HG03575 (cell line): ENCODE data around the gene GNMT.
"Not testable (repeated sequence)": the region's sequence is repeated elsewhere in the genome, so short reads cannot be mapped to it uniquely, and the experiment has no call there.

ENCODE experiments used
- ATAC-seq: cut with Tn5 transposase; IDR thresholded peaks from one replicate; pipeline ENCODE4 v1.9.1; 2021; ENCODE audit not compliant: unreplicated experiment, insufficient number of reproducible peaks, low FRiP score; ENCODE audit errors: extremely low read depth

GNMT gene

GRCh38 chr6:42939810-42940167, 20.8 kb upstream of the GNMT start:
- no peak for ATAC-seq

- no peak for ATAC-seq
Observed at GRCh38 chr6:42940493-42941045, 20.0 kb upstream of the GNMT start.

- not testable (repeated sequence) for ATAC-seq
Observed at GRCh38 chr6:42941356-42941755, 19.2 kb upstream of the GNMT start.

- ATAC-seq = no peak
Observed at GRCh38 chr6:42942444-42942843, 18.1 kb upstream of the GNMT start.

- ATAC-seq = no peak
Observed at GRCh38 chr6:42947950-42948349, 12.6 kb upstream of the GNMT start.

GRCh38 chr6:42952389-42952788, 8.2 kb upstream of the GNMT start:
- no peak for ATAC-seq

- not testable (repeated sequence) for ATAC-seq
Observed at GRCh38 chr6:42954405-42954804, 6.1 kb upstream of the GNMT start.

GRCh38 chr6:42958125-42958524, 2.4 kb upstream of the GNMT start:
- ATAC-seq = no peak

- ATAC-seq = no peak
Observed at GRCh38 chr6:42959917-42960242, 674 bp upstream of the GNMT start.

- ATAC-seq = no peak
Observed at GRCh38 chr6:42961020-42961470, 491 bp downstream of the GNMT start.

GRCh38 chr6:42962096-42962495, 1.5 kb downstream of the GNMT start:
- no peak for ATAC-seq

- no peak for ATAC-seq
Observed at GRCh38 chr6:42962502-42963178, 2.1 kb downstream of the GNMT start.

- no peak for ATAC-seq
Observed at GRCh38 chr6:42963179-42963854, 2.8 kb downstream of the GNMT start.

GRCh38 chr6:42963855-42964605, 3.5 kb downstream of the GNMT start:
- ATAC-seq = no peak

- ATAC-seq = no peak
Observed at GRCh38 chr6:42966571-42966970, 6.0 kb downstream of the GNMT start.

- no peak for ATAC-seq
Observed at GRCh38 chr6:42967228-42967627, 6.7 kb downstream of the GNMT start.

GRCh38 chr6:42968126-42968701, 7.7 kb downstream of the GNMT start:
- ATAC-seq = no peak

- ATAC-seq = no peak
Observed at GRCh38 chr6:42968783-42969182, 8.2 kb downstream of the GNMT start.

- no peak for ATAC-seq
Observed at GRCh38 chr6:42969431-42969830, 8.9 kb downstream of the GNMT start.

- ATAC-seq = no peak
Observed at GRCh38 chr6:42969934-42970333, 9.4 kb downstream of the GNMT start.
